Retinal pigment epithelial cell (primary cell): ENCODE data around the gene GNAT3.

Experiments used
- DNase-seq: peaks from one replicate; pipeline ENCODE4 v3.0.0-alpha.2; 2010; ENCODE audit warnings: low read depth
- H3K4me3 ChIP-seq: 2 replicates; pipeline ENCODE4 v1.5.1; 2011; ENCODE audit warnings: mild to moderate bottlenecking, low read length, control low read depth, moderate library complexity
- TF ChIP-seq, protein P1 (sequence below): conservative IDR thresholded peaks from 2 replicates; pipeline ENCODE4 v1.5.1; 2011; ENCODE audit warnings: low read depth, low read length, control low read depth, inconsistent platforms

The GNAT3 gene

DNA sequence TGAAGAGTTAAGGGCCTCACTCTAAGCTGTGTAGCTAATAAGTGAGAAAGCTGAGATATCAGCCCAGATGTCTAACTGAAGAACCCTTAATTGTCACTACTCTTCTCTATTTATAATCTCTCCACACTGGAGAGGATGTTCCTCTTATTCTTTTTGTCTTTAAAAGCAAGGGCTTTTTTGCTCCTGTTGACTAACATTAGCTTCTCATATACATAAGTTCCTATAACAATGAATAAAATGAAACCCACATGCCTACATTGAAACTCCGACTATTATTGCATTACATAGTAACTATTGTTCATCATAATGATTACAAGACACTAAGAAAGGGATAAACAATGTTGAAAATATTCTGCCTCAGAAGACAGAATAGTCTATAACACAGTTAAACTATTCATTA lies 67.1 kb downstream of the GNAT3 start:
- TF ChIP-seq, protein P1, sequence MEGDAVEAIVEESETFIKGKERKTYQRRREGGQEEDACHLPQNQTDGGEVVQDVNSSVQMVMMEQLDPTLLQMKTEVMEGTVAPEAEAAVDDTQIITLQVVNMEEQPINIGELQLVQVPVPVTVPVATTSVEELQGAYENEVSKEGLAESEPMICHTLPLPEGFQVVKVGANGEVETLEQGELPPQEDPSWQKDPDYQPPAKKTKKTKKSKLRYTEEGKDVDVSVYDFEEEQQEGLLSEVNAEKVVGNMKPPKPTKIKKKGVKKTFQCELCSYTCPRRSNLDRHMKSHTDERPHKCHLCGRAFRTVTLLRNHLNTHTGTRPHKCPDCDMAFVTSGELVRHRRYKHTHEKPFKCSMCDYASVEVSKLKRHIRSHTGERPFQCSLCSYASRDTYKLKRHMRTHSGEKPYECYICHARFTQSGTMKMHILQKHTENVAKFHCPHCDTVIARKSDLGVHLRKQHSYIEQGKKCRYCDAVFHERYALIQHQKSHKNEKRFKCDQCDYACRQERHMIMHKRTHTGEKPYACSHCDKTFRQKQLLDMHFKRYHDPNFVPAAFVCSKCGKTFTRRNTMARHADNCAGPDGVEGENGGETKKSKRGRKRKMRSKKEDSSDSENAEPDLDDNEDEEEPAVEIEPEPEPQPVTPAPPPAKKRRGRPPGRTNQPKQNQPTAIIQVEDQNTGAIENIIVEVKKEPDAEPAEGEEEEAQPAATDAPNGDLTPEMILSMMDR: no peak
- DNase-seq: no peak
- no peak overlapping the region for H3K4me3 ChIP-seq

DNA sequence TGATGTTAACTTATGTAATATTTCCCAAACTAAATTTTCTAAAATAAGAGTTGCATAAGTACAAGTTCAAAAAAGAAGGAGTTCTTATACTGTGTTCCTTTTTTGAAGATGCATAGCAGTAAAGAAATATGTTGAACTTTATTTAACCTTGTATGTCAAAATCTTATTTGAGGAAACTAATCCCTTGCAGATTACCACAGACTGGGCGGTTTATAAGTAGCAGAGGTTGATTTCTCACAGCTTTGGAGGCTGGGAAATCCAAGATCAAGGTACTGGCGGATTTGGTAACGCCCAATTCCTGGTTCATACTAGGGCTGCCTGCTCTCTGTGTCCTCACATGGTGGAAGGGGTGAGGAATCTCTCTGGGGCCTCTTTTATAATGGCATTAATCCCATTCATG lies 68.5 kb downstream of the GNAT3 start:
- TF ChIP-seq, protein P1: no peak
- peak; percentile 79 for DNase-seq
- no peak overlapping the region for H3K4me3 ChIP-seq

DNA sequence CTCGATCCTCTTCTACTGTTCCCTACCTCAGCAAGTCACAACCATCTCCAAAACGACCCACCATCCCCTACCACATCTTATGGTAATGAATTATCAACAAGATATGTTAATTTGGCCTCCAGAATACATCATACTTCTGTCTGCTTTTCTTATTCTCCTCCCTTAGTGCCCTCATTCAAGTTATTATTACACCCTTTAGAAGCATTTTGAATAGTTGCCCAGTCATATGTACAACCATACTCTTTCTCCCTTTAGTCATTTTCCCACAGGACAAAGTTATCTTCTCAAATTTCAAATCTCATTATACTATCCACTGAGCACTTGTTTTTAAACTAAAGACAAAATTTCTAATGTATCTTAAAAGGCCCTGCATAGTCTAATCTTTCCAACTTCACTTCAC lies 71.0 kb downstream of the GNAT3 start:
- no peak for DNase-seq
- no peak overlapping the region for H3K4me3 ChIP-seq
- TF ChIP-seq, protein P1: no peak

DNA sequence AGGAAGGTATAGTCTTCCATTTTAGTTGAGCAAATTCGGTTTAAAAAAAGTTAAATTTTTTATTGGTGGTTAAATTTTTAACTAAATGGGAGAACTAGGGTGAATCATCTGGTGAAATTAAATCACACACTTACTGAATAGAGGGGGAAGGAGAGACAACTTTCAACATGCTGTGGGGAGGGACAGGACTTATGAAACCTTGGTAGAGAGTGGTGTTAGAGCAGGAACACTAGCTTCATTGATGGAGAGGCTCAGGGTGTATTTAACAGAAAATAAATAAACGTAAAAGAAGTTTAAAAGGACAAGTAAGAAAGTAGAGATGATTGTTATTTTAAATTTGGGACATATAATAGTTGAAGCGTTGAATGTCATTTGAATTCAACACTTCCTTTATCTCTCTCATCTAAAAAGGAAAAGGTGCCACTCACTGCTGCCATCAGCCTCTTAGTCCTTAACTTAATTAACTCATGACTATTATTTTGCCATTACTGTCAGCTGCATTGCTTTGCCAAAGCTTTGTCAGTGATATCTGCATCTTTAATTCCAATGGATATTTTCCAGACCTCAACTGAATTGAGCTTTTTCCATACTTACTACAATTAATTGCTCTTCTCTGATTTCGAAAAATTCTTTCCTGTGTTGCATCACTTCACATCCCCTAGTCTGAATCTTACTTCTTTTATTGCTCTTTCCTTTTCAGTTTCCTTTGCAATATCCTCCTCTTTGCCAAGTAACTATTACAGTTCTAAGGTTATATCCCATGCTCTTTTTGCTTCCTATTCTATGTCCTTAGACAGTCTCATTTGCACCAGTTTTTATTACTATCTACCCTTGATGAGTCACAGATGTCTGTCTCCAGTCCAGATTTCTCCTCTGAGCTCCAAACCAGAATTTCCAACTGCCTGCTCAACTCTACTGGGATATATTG lies 71.7 kb downstream of the GNAT3 start:
- DNase-seq: no peak
- H3K4me3 ChIP-seq: no peak overlapping the region

DNA sequence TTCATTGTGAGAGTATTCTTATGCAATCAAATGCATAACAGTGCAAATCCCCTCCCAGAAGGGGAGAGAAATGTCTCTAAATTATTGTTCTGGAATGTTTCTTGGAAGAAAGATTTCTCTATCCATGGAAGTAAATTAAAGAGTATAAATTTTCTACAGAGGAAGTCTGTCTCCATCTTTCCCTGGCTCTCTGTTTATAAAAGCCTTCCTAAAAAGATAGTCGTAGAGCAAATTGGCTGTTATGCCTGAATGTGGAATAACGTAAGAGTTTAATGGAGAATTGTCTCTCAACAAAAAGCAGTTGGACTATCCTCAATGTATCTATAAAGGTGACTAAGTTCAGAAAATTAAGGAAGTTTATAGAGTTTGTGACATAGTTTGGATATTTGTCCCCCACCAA lies 76.3 kb downstream of the GNAT3 start:
- TF ChIP-seq, protein P1: no peak
- H3K4me3 ChIP-seq: no peak overlapping the region
- no peak for DNase-seq

More for the DNA sequence above, 71.7 kb downstream of the GNAT3 start:
- TF ChIP-seq, protein P1: no peak

DNA sequence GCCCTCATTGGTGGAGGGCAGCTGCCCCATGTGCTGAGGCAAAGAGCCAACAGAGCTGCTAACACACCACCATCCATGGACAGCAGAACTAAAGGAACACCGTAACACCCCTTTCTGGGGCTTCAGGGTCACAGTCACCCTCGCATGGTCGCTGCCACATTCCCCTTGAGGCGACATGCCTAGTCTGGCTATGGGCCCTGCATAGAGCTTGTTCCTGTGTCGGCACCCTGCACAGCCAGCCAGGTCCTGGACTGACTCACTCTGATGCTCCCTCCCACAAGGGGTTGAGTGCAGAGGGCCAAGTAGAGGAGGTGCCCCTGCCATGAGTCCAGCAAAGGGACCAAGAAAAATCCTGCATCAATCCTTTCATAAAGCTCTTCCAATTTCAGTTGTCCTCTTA lies 77.8 kb downstream of the GNAT3 start:
- TF ChIP-seq, protein P1: no peak
- DNase-seq: no peak
- H3K4me3 ChIP-seq: no peak overlapping the region

DNA sequence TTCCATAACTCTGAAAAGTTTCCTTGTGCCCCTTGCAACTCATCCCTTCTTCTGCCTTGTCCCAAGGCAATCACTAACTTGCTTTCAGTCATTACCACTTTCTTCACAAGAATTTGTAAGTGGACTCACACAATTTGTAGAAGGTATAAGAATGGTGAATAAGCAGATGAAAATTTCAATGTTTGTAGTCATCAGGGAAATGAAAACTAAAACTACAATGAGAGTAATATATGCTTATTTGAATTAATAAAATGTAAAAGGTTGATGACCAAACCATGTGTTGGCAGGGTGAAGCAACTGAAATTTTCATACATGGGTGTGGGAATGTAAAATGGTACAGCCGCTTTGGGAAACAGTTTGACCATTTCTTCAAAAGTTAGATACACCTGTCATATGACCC lies 79.7 kb downstream of the GNAT3 start:
- H3K4me3 ChIP-seq: no peak overlapping the region
- TF ChIP-seq, protein P1: no peak
- no peak for DNase-seq
